LoVo (cell line): ENCODE results near the gene VPS9D1.
"Not testable (repeated sequence)": the region's sequence is repeated elsewhere in the genome, so short reads cannot be mapped to it uniquely, and the experiment has no call there.

Experiments
- DNase-seq: peaks from one replicate; pipeline ENCODE4 v3.0.0-alpha.2; 2016; ENCODE audit warnings: low spot score

VPS9D1 gene

GRCh38 chr16:89709716-89710432, 10.8 kb downstream of the VPS9D1 start:
- DNase-seq: no peak

GRCh38 chr16:89709166-89709565, 11.5 kb downstream of the VPS9D1 start:
- no peak for DNase-seq

- DNase-seq: no peak
Measured at GRCh38 chr16:89708481-89708931, 12.2 kb downstream of the VPS9D1 start.

GRCh38 chr16:89707695-89708094, 13.0 kb downstream of the VPS9D1 start:
- DNase-seq: no peak

GRCh38 chr16:89706518-89707260, 14.0 kb downstream of the VPS9D1 start:
- no peak for DNase-seq

GRCh38 chr16:89705006-89705405, 15.7 kb downstream of the VPS9D1 start:
- DNase-seq: no peak

GRCh38 chr16:89704281-89704680, 16.4 kb downstream of the VPS9D1 start:
- no peak for DNase-seq

GRCh38 chr16:89701425-89702406, 19.0 kb downstream of the VPS9D1 start, which contains the start of gene SPATA2L:
TSS of gene SPATA2L (minus strand) at chr16:89701705. CDS start at chr16:89701232, 473 bp downstream.
- peak; percentile 96 for DNase-seq

GRCh38 chr16:89700649-89701424, 19.9 kb downstream of the VPS9D1 start:
- DNase-seq: peak; percentile 41

GRCh38 chr16:89700100-89700648, 20.5 kb downstream of the VPS9D1 start:
- DNase-seq: peak; percentile 100

GRCh38 chr16:89699629-89700099, 21.0 kb downstream of the VPS9D1 start:
- DNase-seq: not testable (repeated sequence)

GRCh38 chr16:89698717-89699116, 22.0 kb downstream of the VPS9D1 start:
- DNase-seq: not testable (repeated sequence)

GRCh38 chr16:89697616-89698331, 22.9 kb downstream of the VPS9D1 start:
- no peak for DNase-seq

- no peak for DNase-seq
Measured at GRCh38 chr16:89697161-89697615, 23.5 kb downstream of the VPS9D1 start.

GRCh38 chr16:89696670-89697128, 24.0 kb downstream of the VPS9D1 start:
- DNase-seq: no peak

GRCh38 chr16:89695875-89696669, 24.6 kb downstream of the VPS9D1 start:
- DNase-seq: no peak

- no peak for DNase-seq
Measured at GRCh38 chr16:89695086-89695874, 25.4 kb downstream of the VPS9D1 start.

GRCh38 chr16:89694784-89695085, 26.0 kb downstream of the VPS9D1 start:
- DNase-seq: not testable (repeated sequence)
